RWPE2 (cell line): ENCODE data around the gene SOX30.

Experiments
- ATAC-seq: fragments of 200-7000 bp; cut with Tn5 transposase; 3 replicates; pipeline ENCODE4 v1.9.1; 2021; ENCODE audit warnings: low read depth
- DNase-seq: peaks from one replicate; pipeline ENCODE4 v3.0.0-alpha.2; 2020; ENCODE audit warnings: low spot score
- H3K27ac ChIP-seq: fragments of 450-650 bp; 2 replicates; pipeline ENCODE4 v1.5.1; 2017; ENCODE audit warnings: mild to moderate bottlenecking; ENCODE audit not compliant: poor library complexity, severe bottlenecking
- H3K27me3 ChIP-seq: fragments of 250-450 bp; sonication (Bioruptor Pico); 2 replicates; pipeline ENCODE4 v1.5.1; 2021; ENCODE audit warnings: mild to moderate bottlenecking, moderate library complexity; ENCODE audit not compliant: insufficient read depth, poor library complexity, severe bottlenecking
- H3K36me3 ChIP-seq: fragments of 250-450 bp; sonication (Bioruptor Pico); 2 replicates; pipeline ENCODE4 v1.5.1; 2020; ENCODE audit warnings: low read depth, mild to moderate bottlenecking, moderate library complexity
- H3K4me1 ChIP-seq: fragments of 250-450 bp; sonication (Bioruptor Pico); 2 replicates; pipeline ENCODE4 v1.5.1; 2021; ENCODE audit warnings: mild to moderate bottlenecking, moderate library complexity; ENCODE audit not compliant: insufficient read depth, poor library complexity, severe bottlenecking
- H3K4me3 ChIP-seq: fragments of 250-450 bp; sonication (Bioruptor Pico); 2 replicates; pipeline ENCODE4 v1.5.1; 2021; ENCODE audit warnings: mild to moderate bottlenecking, moderate library complexity; ENCODE audit not compliant: severe bottlenecking
- H3K9me3 ChIP-seq: fragments of 250-450 bp; sonication (Bioruptor Pico); 2 replicates; pipeline ENCODE4 v1.5.1; 2021; ENCODE audit warnings: mild to moderate bottlenecking, moderate library complexity; ENCODE audit not compliant: severe bottlenecking
- CTCF ChIP-seq: fragments of 450-650 bp; IDR thresholded peaks from one replicate; pipeline ENCODE4 v1.5.1; 2017; ENCODE audit warnings: mild to moderate bottlenecking, moderate library complexity; ENCODE audit not compliant: poor library complexity, severe bottlenecking

The SOX30 gene

GRCh38 chr5:157598350-157598936 lies 53.8 kb downstream of the SOX30 start:
- no peak for ATAC-seq
- H3K4me3 ChIP-seq, result no peak overlapping the region

GRCh38 chr5:157597277-157597676 lies 55.0 kb downstream of the SOX30 start:
- Histone ChIP-seq H3K9me3 (no peaks in the 10 kb centered on the region), H3K4me1 (peaks cover under 1% of the 10 kb centered on the region), H3K4me3 (no peak overlapping the region), H3K27ac (no peak overlapping the region), H3K27me3 (no peaks in the 10 kb centered on the region), H3K36me3 (no peaks in the 10 kb centered on the region)
- ATAC-seq (no peak), DNase-seq (no peak)
- no peak for TF ChIP-seq CTCF

More at GRCh38 chr5:157598350-157598936, 53.8 kb downstream of the SOX30 start:
- no peak for DNase-seq
- Histone ChIP-seq H3K4me1 (peaks cover 12% of the 10 kb centered on the region), H3K27me3 (no peaks in the 10 kb centered on the region), H3K36me3 (no peaks in the 10 kb centered on the region), H3K27ac (no peak overlapping the region), H3K9me3 (no peaks in the 10 kb centered on the region)
- no peak for TF ChIP-seq CTCF

GRCh38 chr5:157596487-157596886 lies 55.8 kb downstream of the SOX30 start:
- Histone ChIP-seq H3K4me1 (no peaks in the 10 kb centered on the region), H3K4me3 (no peak overlapping the region), H3K27ac (no peak overlapping the region), H3K9me3 (no peaks in the 10 kb centered on the region), H3K36me3 (no peaks in the 10 kb centered on the region), H3K27me3 (no peaks in the 10 kb centered on the region)
- no peak for DNase-seq
- no peak for ATAC-seq
- no peak for TF ChIP-seq CTCF

GRCh38 chr5:157594675-157595459 lies 57.4 kb downstream of the SOX30 start:
- H3K27ac ChIP-seq, result no peak overlapping the region
- ATAC-seq, result no peak
- no peaks in the 10 kb centered on the region for H3K36me3 ChIP-seq
- TF ChIP-seq CTCF, result no peak
- no peaks in the 10 kb centered on the region for H3K4me1 ChIP-seq
- H3K27me3 ChIP-seq, result no peaks in the 10 kb centered on the region
- no peak for DNase-seq
- H3K4me3 ChIP-seq, result no peak overlapping the region
- H3K9me3 ChIP-seq, result no peaks in the 10 kb centered on the region

- Histone ChIP-seq H3K27me3 (no peaks in the 10 kb centered on the region), H3K4me1 (no peaks in the 10 kb centered on the region), H3K36me3 (no peaks in the 10 kb centered on the region), H3K9me3 (no peaks in the 10 kb centered on the region), H3K4me3 (no peak overlapping the region), H3K27ac (no peak overlapping the region)
- TF ChIP-seq CTCF, result no peak
- ATAC-seq (no peak), DNase-seq (no peak)
Observed at GRCh38 chr5:157594257-157594656, 58.0 kb downstream of the SOX30 start.
